IPS-15b (cell line): Measurements from ENCODE around the gene CALML6.

ENCODE experiments used
- H3K27me3 ChIP-seq: one replicate; pipeline ENCODE4 v1.6.1; 2013; ENCODE audit warnings: low read length; ENCODE audit not compliant: control insufficient read depth, insufficient read depth
- H3K36me3 ChIP-seq: one replicate; pipeline ENCODE4 v1.6.1; 2013; ENCODE audit warnings: low read length; ENCODE audit not compliant: control insufficient read depth, insufficient read depth
- H3K4me1 ChIP-seq: one replicate; pipeline ENCODE4 v1.6.1; 2013; ENCODE audit warnings: mild to moderate bottlenecking, low read length; ENCODE audit not compliant: control insufficient read depth, insufficient read depth
- H3K4me3 ChIP-seq: one replicate; pipeline ENCODE4 v1.5.1; 2013; ENCODE audit warnings: low read depth, low read length
- H3K9ac ChIP-seq: one replicate; pipeline ENCODE4 v1.6.1; 2013; ENCODE audit warnings: low read depth, mild to moderate bottlenecking, low read length
- H3K9me3 ChIP-seq: one replicate; pipeline ENCODE4 v1.6.1; 2013; ENCODE audit warnings: mild to moderate bottlenecking, low read length; ENCODE audit not compliant: control insufficient read depth, insufficient read depth

The CALML6 gene

DNA sequence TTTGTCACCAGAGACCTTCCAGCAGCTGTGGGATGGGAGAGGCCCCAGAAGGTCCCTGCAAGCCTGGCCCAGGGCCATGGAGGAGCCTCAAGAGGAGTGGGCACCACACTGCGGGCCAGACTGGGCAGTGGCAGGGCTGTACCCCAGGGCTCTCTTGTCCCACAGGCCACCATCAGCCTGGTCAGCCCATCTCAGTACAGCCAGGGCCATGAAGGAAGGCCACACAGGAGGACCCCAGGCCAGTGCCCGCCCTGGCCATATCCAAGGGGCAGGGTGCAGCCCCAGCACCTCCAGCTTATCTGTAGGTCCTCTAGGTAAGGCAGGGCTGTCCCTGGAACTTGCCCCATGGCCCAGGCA lies 21.1 kb upstream of the CALML6 start:
- H3K27me3 ChIP-seq, result no peaks in the 10 kb centered on the region
- H3K36me3 ChIP-seq, result no peaks in the 10 kb centered on the region
- no peaks in the 10 kb centered on the region for H3K9me3 ChIP-seq
- no peak overlapping the region for H3K9ac ChIP-seq
- no peak overlapping the region for H3K4me3 ChIP-seq
- H3K4me1 ChIP-seq, result peaks cover 5% of the 10 kb centered on the region

DNA sequence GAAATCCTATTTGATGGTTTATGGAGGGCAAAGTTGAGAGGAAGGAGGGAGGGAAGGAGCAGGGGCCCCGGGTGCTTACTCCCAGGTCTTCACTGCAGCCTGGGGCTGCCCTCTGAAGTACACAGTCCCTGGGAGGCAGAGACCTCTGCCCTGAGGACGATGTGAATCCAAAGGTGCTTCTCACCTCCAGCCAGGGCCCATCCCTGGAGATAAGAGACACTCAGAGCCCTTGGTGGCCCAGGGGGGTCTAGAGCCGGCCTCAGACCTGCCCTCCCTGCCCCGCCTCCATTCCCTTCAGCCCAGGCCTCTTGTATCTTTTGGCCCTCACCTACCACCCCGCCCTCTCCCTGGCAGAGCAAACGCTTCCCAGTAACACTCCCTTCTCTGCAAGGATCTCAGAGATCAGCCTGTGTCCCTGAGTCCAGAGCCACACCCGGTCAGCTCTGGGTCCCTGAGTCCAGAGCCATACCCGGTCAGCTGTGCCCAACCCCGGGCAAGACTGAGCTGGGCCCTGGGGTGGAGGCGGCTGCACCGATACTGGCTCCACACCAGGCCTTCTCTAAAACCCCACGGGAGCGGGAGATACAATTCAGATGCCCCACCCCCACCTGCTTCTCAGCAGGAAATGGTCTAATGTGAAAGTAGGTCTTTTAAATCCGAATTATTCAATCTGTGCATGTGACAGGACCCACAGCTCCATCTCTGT lies 20.6 kb upstream of the CALML6 start:
- no peaks in the 10 kb centered on the region for H3K9me3 ChIP-seq
- no peaks in the 10 kb centered on the region for H3K27me3 ChIP-seq
- peaks cover 5% of the 10 kb centered on the region for H3K4me1 ChIP-seq
- no peaks in the 10 kb centered on the region for H3K36me3 ChIP-seq
- no peak overlapping the region for H3K9ac ChIP-seq
- no peak overlapping the region for H3K4me3 ChIP-seq

DNA sequence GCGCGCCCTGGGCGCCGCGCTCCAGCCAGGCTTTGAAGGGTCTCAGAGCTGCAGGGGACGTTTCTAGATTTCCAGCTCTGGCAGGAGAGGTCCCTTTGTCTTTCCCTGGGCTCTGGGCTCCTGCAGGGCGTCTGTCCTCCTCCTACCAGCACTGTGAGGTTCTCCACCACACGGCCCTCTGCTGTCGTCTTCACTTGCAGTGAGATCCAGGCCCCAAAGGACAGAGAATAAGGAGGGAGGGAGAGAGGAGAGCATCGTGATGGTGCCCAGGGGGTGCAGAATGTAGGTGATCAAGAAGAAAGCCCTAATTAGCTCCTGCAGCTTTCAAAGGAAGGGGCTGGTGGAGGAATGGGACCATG lies 20.0 kb upstream of the CALML6 start:
- no peak overlapping the region for H3K4me3 ChIP-seq
- H3K36me3 ChIP-seq, result no peaks in the 10 kb centered on the region
- no peaks in the 10 kb centered on the region for H3K27me3 ChIP-seq
- no peak overlapping the region for H3K9ac ChIP-seq
- H3K4me1 ChIP-seq, result peaks cover 5% of the 10 kb centered on the region
- H3K9me3 ChIP-seq, result no peaks in the 10 kb centered on the region

DNA sequence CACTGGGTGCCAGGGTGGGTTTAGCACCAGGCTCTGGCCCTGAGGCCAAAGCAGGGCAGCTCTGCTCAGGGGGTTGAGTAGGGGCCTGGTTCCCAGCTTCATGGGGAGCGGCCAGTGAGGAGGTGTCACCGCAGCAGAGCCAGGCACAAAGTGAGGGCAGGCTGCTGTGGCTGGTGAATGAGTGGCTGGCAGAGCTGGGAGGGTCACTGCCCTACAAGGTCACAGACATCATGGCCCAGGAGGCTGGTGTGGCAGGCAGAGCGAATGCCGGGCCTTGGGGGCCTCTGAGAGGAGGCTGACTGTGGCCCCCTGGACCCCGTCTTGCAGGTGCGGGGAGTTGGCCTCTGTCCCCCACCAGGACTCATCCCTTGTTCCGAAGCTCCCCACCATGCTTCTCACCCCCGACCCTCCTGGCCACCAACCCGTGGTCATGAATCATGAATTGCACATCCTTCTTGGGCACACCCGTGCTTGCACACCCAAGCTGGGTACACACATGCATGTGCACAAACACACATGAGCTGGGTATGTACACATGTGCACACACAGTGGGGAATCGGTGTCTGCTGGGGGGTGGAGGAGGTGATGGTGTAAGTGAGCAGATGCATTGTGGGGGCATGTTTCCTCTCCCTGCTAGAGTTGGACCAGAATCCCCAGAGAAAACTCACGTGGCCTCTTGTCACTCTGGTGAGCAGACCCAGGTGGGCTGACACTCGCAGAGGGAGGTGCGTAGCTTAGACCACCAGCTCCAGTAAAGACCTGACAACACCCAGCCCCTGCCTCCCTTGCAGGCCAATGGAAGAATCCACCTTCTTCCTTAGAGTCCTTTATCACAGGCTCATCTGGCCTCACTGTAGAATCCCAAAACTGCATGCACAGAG lies 19.4 kb upstream of the CALML6 start:
- no peaks in the 10 kb centered on the region for H3K36me3 ChIP-seq
- H3K4me3 ChIP-seq, result no peak overlapping the region
- peaks cover 5% of the 10 kb centered on the region for H3K4me1 ChIP-seq
- no peak overlapping the region for H3K9ac ChIP-seq
- H3K9me3 ChIP-seq, result no peaks in the 10 kb centered on the region
- H3K27me3 ChIP-seq, result no peaks in the 10 kb centered on the region

DNA sequence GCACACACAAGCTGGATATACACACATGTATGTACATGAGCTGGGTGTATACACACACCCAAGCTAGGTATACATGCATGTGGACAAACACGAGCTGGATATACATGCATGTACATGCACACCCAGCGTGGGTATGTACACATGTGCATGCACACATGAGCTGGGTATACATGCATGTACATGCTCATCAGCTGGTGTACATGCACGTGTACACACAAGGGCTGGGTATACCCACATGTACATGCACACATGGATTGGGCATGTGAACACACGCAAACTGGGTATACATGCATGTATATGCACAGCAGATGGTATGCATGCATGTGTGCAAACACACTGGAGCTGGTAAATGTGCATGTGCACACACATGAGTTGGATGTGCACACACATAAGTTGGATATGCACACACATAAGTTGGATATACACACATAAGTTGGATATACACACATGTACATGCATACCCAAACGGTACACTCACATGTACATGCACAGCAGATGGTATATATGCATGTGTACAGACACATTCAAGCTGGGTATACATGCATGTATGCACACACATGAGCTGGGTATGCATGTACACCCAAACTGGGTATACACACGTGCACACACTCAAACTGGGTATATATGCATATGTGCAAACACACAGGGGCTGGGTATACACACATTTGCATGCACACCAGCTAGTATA lies 16.7 kb upstream of the CALML6 start:
- Histone ChIP-seq H3K9ac (no peak overlapping the region), H3K36me3 (no peaks in the 10 kb centered on the region), H3K4me3 (no peak overlapping the region), H3K9me3 (no peaks in the 10 kb centered on the region), H3K27me3 (no peaks in the 10 kb centered on the region), H3K4me1 (peaks cover 5% of the 10 kb centered on the region)

DNA sequence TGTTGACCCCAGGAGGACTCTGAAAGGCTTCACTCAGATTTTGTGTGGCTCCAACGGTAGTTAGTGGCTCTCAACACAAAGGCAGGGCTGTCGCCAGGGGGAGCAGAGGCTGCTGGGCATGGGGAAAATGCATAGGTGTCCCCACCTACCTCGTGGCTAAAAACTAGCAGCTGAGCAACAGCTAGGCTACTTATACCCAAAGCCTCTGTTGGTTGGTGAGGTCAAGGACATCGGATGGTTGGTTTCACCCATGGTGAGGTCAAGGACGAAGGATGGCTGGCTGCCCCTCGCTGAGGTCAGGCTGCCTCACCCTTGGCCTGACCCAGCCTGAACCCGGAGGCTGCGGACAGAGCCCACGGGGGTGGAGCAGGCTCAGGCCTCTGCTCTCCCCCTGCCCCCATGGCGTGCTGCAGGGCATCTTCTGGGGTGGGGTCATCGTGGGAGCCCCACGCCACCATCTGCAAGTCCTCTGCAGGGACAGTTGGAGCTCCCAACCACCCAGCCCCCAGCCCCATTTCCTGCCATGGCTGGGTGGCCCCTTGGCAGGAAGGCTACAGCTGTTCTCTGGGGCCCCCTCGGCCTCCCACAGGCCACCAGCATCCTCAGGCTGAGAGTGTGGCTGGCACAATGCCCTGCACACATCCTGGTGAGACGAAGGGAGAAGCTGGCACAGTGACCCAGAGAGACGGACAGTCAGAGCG lies 15.6 kb upstream of the CALML6 start:
- Histone ChIP-seq H3K9ac (no peak overlapping the region), H3K9me3 (no peaks in the 10 kb centered on the region), H3K27me3 (no peaks in the 10 kb centered on the region), H3K36me3 (no peaks in the 10 kb centered on the region), H3K4me1 (peaks cover 5% of the 10 kb centered on the region), H3K4me3 (no peak overlapping the region)

DNA sequence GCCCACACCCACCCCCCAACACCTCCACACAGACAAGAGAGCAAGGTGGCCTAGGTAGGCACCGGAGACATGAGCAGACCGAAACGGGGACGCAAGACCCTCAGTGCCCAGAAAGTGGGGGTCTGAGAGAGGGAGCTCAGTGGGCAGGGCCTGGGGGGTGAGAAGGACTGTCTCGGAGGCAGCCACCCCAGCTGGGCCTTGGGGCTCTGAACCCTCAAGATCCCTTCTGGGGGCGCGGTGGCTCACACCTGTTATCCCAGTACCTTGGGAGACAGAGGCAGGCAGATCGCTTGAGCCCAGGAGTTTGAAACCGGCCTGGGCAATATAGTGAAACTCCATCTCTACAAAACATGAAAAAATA lies 15.1 kb upstream of the CALML6 start:
- H3K9ac ChIP-seq, result no peak overlapping the region

DNA sequence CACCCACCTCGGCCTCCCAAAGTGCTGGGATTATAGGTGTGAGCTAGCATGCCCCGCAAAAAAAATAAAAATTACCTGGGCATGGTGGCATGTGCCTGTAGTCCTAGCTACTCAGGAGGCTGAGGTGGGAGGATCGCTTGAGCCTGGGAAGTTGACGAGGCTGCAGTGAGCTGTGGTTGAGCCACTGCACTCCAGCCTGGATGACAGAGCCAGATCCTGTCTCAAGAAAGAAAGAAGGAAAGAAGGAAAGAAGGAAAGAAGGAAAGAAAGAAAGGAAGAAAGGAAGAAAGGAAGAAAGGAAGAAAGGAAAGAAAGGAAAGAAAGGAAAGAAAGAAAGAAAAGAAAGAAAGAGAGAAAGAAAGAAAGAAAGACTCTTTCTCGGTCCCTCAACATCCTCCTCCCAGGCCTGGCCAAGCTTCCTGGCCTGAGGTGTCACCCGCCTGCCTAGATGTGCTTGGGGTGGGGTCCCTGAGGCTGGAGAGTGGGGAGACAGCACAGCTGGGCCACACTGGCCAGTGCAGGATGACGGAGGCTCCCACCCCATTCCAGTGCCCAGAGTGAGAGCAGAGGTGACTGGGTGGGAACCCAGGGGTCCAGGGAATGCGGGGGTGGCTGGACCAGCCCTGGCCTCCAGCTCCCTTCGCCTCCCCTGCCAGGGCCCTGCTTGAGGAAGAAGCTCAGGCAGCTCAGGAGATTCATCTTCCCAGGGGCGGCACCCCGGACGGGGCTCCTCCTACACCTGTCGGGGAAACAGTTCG lies 14.0 kb upstream of the CALML6 start:
- Histone ChIP-seq H3K4me1 (no peaks in the 10 kb centered on the region), H3K9me3 (no peaks in the 10 kb centered on the region), H3K27me3 (no peaks in the 10 kb centered on the region), H3K9ac (no peak overlapping the region), H3K4me3 (no peak overlapping the region), H3K36me3 (no peaks in the 10 kb centered on the region)

More for the DNA sequence above, 15.1 kb upstream of the CALML6 start:
- H3K27me3 ChIP-seq, result no peaks in the 10 kb centered on the region
- no peaks in the 10 kb centered on the region for H3K9me3 ChIP-seq
- peaks cover 3% of the 10 kb centered on the region for H3K4me1 ChIP-seq
- no peaks in the 10 kb centered on the region for H3K36me3 ChIP-seq
- no peak overlapping the region for H3K4me3 ChIP-seq

DNA sequence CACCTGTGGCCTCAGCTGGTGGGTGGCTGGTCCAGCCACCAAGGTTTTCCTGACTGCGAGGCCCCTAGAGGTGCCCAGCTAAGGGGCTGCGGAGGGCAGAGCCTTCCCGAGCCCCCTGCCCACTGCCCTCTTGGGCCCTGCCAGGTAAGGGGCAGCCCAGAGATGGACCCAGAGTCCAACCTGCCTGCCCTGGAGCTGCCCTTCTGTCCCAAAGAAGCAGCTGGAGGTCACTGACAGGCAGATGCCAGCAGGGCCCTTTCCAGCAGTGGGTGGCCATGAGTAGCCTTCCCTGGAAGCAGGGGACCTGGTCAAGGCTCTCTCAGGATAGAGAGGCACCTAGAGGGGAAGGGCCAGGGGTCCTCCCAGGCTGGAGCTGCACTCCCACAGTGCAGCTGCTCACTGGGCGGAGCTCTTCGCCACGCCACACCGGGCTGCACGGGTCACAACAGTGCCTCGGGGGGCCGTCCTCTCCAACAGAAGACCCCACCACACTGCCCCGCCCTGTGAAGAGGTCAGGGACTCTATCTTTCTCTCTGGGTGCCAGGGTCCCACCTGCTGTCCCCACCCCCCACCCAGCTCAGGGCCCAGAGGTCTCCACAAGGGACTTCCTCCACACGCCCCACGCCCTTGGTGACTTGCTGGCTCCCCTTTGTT lies 13.3 kb upstream of the CALML6 start:
- Histone ChIP-seq H3K27me3 (no peaks in the 10 kb centered on the region), H3K4me3 (no peak overlapping the region), H3K9ac (no peak overlapping the region), H3K4me1 (no peaks in the 10 kb centered on the region), H3K9me3 (no peaks in the 10 kb centered on the region), H3K36me3 (no peaks in the 10 kb centered on the region)

DNA sequence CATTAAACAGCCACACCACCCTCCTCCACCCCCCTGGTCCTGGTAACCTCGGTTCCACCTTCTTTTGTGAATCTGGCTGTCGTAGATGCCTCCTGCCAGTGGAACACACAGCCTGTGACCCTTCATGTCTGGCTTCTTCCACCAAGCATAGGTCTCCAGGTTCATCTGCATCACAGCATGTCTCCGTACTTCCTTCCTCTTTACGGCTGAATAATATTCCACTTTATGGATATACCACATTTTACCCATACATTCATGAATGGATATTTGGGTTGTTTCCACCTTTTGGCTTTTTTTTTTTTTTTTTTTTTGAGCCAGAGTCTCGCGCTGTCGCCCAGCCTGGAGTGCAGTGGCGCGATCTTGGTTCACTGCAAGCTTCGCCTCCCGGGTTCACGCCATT lies 11.8 kb upstream of the CALML6 start:
- Histone ChIP-seq H3K27me3 (no peaks in the 10 kb centered on the region), H3K9me3 (no peaks in the 10 kb centered on the region), H3K4me3 (no peak overlapping the region), H3K9ac (no peak overlapping the region), H3K36me3 (no peaks in the 10 kb centered on the region), H3K4me1 (no peaks in the 10 kb centered on the region)
